ENCODE results near the gene GOLGA6D.
"Not testable (repeated sequence)": the region's sequence is repeated elsewhere in the genome, so short reads cannot be mapped to it uniquely, and the experiment has no call there.

- TF ChIP-seq CTCF (conservative IDR thresholded peaks at IDR 0.05 in 1 of 2, IDR thresholded peaks at IDR 0.05 in 1 of 2; ENCODE audit: extremely low read depth in 1 of 2, insufficient read depth in 1 of 2, low read depth in 1 of 2, low read length in 2 of 2); EZH2 (IDR thresholded peaks at IDR 0.05; ENCODE audit: borderline replicate concordance, low read length): not testable (repeated sequence)
These were observed 31.3 kb upstream of the GOLGA6D start for GRCh38 chr15:75251343-75251742.
